Spleen (tissue), 7 donors: ENCODE data around the gene BPIFB2.

Experiments
- POLR2A ChIP-seq, 3 donors: fragments of 450-650 bp; IDR thresholded peaks; one replicate each; pipeline ENCODE4 v1.5.1; 2017; ENCODE audit warnings: antibody characterized with exemption in 3 of 3, mild to moderate bottlenecking in 1 of 3
- TF ChIP-seq, protein P1 (sequence below), 11 experiments: fragments of 200-600 bp in 7 of 11; fragments of 450-650 bp in 4 of 11; sonication (generic) in 4 of 11; IDR thresholded peaks in 8 of 11; conservative IDR thresholded peaks in 3 of 11; 1 replicate in 7 of 11; 2 replicates in 4 of 11; pipeline versions ENCODE4 v1.4.0 to v1.8.0; 2016 to 2021; ENCODE audit warnings: antibody characterized with exemption in 11 of 11, inconsistent platforms in 4 of 11, mild to moderate bottlenecking in 1 of 11
- donor health status: DM: no; HTN: no; CAD: no; lungs with moderate emphysema.
- donor health status: DM: no; HTN: no; CAD: no.
- donor health status: DM: no; HTN: no; CAD: no.

DNA sequence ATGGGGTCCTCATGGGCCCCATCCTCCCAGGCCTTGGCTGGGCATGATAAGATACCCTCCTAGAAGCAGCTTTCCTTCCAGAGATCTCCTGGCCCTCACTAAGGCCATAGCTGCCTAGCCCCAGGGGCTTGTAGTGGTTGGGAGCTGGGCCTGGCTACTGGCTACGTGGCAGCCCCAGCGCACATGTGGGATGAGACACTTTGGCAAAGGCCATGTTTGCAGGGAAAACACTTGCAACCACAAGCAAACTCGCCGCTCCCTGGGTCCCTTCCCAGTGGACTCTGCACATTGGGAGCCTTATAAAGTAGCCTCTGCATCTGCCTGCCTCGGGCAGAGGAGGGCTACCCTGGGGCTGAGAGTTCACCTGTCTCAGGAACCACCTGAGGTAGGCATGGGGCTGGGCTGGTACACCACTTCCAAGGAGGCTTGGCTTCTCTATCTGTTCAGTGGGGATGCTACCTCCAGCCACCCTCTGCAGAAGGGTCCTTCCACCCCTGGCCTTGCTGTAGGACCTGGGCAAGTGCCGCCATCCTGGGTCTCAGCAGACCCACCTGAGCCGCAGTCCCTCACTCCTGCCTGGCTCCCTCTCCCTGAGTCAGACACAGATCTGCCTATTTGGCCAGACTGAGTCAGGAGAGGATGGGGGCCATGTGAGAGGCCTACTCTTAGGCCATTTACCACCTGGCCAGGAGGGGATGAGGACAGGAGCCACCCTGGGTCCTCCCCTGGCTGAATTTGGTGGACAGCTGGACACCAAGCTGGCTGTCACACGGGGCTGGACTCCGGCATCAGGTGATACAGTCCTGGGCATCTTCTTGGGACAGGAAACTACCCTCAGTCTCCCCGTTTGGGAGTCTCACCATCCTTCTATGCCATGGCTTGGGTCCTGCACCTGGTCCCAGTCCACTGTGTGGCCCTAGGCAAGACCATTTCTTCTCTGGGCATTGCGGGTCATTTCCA, at the start of gene BPIFB2:
- TF ChIP-seq, protein P1, sequence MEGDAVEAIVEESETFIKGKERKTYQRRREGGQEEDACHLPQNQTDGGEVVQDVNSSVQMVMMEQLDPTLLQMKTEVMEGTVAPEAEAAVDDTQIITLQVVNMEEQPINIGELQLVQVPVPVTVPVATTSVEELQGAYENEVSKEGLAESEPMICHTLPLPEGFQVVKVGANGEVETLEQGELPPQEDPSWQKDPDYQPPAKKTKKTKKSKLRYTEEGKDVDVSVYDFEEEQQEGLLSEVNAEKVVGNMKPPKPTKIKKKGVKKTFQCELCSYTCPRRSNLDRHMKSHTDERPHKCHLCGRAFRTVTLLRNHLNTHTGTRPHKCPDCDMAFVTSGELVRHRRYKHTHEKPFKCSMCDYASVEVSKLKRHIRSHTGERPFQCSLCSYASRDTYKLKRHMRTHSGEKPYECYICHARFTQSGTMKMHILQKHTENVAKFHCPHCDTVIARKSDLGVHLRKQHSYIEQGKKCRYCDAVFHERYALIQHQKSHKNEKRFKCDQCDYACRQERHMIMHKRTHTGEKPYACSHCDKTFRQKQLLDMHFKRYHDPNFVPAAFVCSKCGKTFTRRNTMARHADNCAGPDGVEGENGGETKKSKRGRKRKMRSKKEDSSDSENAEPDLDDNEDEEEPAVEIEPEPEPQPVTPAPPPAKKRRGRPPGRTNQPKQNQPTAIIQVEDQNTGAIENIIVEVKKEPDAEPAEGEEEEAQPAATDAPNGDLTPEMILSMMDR (IDR thresholded peaks at IDR 0.05 in 8 of 11, conservative IDR thresholded peaks at IDR 0.05 in 3 of 11) = no peak
- no peak for TF ChIP-seq POLR2A (IDR thresholded peaks at IDR 0.05)
